ENCODE results near the gene NEUROD6. TPM values are rescaled to one million over a fixed set of nuclear protein-coding genes. Genes with fewer than 3 reads are reported as not detected.
A peak's percentile ranks its signal among the peaks of the same experiment; 100 is the strongest.

The NEUROD6 gene
- total RNA-seq, 1 donor: not detected

GRCh38 chr7:31370609-31371008 is 30.1 kb upstream of the NEUROD6 start:
- H3K4me3 ChIP-seq (ENCODE audit: low read depth, low read length): no peak overlapping the region
- DNase-seq (ENCODE audit: low read depth): peak; percentile 36
- TF ChIP-seq, protein P1, sequence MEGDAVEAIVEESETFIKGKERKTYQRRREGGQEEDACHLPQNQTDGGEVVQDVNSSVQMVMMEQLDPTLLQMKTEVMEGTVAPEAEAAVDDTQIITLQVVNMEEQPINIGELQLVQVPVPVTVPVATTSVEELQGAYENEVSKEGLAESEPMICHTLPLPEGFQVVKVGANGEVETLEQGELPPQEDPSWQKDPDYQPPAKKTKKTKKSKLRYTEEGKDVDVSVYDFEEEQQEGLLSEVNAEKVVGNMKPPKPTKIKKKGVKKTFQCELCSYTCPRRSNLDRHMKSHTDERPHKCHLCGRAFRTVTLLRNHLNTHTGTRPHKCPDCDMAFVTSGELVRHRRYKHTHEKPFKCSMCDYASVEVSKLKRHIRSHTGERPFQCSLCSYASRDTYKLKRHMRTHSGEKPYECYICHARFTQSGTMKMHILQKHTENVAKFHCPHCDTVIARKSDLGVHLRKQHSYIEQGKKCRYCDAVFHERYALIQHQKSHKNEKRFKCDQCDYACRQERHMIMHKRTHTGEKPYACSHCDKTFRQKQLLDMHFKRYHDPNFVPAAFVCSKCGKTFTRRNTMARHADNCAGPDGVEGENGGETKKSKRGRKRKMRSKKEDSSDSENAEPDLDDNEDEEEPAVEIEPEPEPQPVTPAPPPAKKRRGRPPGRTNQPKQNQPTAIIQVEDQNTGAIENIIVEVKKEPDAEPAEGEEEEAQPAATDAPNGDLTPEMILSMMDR (IDR thresholded peaks at IDR 0.05; ENCODE audit: insufficient read depth, low read length): no peak

- TF ChIP-seq, protein P1 (IDR thresholded peaks at IDR 0.05; ENCODE audit: insufficient read depth, low read length): no peak
- no peak for DNase-seq (ENCODE audit: low read depth)
- H3K4me3 ChIP-seq (ENCODE audit: low read depth, low read length): no peak overlapping the region
These were observed 28.1 kb upstream of the NEUROD6 start for GRCh38 chr7:31368620-31369019.

GRCh38 chr7:31363496-31363895 is 23.0 kb upstream of the NEUROD6 start:
- DNase-seq (ENCODE audit: low read depth): no peak
- TF ChIP-seq, protein P1 (IDR thresholded peaks at IDR 0.05; ENCODE audit: insufficient read depth, low read length): no peak
- no peak overlapping the region for H3K4me3 ChIP-seq (ENCODE audit: low read depth, low read length)

GRCh38 chr7:31363051-31363450 is 22.5 kb upstream of the NEUROD6 start:
- no peak for DNase-seq (ENCODE audit: low read depth)
- H3K4me3 ChIP-seq (ENCODE audit: low read depth, low read length): no peak overlapping the region
- TF ChIP-seq, protein P1 (IDR thresholded peaks at IDR 0.05; ENCODE audit: insufficient read depth, low read length): no peak

- H3K4me3 ChIP-seq (ENCODE audit: low read depth, low read length): no peak overlapping the region
- TF ChIP-seq, protein P1 (IDR thresholded peaks at IDR 0.05; ENCODE audit: insufficient read depth, low read length): no peak
- no peak for DNase-seq (ENCODE audit: low read depth)
These were observed 21.9 kb upstream of the NEUROD6 start for GRCh38 chr7:31362401-31362800.

- TF ChIP-seq, protein P1 (IDR thresholded peaks at IDR 0.05; ENCODE audit: insufficient read depth, low read length): no peak
- no peak for DNase-seq (ENCODE audit: low read depth)
- H3K4me3 ChIP-seq (ENCODE audit: low read depth, low read length): no peak overlapping the region
These were observed 17.9 kb upstream of the NEUROD6 start for GRCh38 chr7:31358467-31358866.

GRCh38 chr7:31345421-31345820 is 4.9 kb upstream of the NEUROD6 start:
- no peak for DNase-seq (ENCODE audit: low read depth)
- TF ChIP-seq, protein P1 (IDR thresholded peaks at IDR 0.05; ENCODE audit: insufficient read depth, low read length): no peak
- no peak overlapping the region for H3K4me3 ChIP-seq (ENCODE audit: low read depth, low read length)

All from fibroblast of the aortic adventitia (primary cell).